Hematopoietic multipotent progenitor cell treated with erythropoietin and hydrocortisone succinate and interleukin-3 and kit ligand, for 4 days (in vitro differentiated cells): ENCODE measurements around the gene CCDC33.

Experiments
- DNase-seq: peaks from one replicate; pipeline ENCODE4 v3.0.0-alpha.2; 2015

CCDC33 gene

DNA sequence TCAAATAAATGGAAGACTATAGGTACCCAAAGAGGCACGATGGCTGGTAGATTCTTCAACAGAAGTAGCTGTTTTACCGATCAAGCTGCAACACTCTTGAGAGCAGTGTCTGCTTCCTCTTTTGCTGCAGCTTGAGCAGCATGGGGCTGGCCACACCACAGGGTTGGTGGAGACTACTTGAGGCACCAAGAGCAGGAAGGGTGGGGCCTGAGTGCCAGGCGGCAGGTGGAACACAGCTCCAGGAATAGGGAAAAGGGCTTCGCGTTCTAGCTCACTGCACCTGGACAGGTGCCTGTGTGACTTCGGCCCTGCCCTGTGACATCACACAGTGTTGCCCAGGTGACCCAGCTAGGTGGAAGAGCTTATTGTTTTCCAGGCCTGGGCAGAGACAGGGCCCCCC, at the start of gene CCDC33:
TSS of gene CCDC33 (plus strand) at position 365 of the 400 bp plus-strand sequence. CDS start 394 bp downstream, outside the sequence.
- DNase-seq, result peak; percentile 78

DNA sequence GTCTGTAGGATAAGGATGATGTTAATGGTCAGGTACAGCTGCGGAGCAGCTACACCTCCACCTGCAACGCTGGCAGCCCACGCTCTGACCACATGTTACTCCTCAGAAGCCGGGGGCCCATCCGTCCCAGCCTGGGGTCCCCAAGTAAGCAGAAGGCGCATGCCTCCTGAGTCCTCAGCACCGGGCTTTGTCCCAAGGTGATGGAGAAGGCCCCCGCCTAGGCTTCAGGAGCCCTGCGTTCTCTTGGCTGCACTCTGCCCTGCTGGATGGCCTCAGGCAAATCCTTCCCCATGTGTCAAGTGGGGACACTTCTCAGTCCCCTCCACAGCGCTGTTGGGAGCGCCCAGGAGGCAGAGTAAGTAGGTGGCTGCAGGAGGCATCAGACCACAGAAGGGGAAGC, 47.9 kb upstream of the CCDC33 start:
- no peak for DNase-seq

- no peak for DNase-seq
Measured at GRCh38 chr15:74191798-74192197, 44.3 kb upstream of the CCDC33 start.

DNA sequence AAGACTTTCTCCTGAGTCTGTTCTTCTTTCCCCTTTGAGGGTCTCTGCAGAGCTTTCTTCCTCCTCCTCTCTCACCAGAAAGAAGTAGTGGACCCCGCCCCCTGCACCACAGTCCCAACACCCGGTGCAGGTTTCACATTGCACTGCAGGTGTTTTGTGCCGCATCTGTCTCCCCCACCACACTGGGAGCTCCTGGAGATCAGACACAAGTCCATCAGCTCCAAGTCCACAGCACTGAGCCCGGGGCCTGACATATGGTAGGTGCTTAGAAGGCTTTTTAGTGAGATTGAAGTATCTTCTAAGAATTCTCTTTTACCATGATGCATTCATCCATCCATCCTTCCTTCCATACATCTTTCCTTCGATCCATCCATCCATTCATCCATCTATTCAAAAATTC, 43.4 kb upstream of the CCDC33 start:
- DNase-seq, result no peak

GRCh38 chr15:74193299-74193718, 42.8 kb upstream of the CCDC33 start:
- no peak for DNase-seq

DNA sequence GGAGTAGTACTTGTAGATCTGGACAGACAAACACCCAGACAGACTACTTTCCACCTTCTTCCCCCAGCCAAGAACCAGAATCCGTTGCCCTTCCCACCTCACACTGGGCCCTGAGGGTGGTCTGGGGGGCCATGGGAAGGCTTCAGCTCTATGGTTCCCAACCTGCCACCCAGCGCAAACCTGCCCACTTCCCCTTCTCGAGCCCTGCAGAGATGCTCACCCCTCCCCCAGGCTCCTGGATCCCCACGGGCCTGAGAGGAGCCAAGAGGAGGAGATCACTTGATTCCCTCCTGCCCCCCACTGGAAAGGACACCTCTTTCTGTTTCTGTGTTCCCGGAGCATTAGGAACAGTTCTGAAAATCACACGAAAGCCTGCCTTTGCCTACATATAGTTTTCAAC, 42.2 kb upstream of the CCDC33 start:
- DNase-seq, result no peak

DNA sequence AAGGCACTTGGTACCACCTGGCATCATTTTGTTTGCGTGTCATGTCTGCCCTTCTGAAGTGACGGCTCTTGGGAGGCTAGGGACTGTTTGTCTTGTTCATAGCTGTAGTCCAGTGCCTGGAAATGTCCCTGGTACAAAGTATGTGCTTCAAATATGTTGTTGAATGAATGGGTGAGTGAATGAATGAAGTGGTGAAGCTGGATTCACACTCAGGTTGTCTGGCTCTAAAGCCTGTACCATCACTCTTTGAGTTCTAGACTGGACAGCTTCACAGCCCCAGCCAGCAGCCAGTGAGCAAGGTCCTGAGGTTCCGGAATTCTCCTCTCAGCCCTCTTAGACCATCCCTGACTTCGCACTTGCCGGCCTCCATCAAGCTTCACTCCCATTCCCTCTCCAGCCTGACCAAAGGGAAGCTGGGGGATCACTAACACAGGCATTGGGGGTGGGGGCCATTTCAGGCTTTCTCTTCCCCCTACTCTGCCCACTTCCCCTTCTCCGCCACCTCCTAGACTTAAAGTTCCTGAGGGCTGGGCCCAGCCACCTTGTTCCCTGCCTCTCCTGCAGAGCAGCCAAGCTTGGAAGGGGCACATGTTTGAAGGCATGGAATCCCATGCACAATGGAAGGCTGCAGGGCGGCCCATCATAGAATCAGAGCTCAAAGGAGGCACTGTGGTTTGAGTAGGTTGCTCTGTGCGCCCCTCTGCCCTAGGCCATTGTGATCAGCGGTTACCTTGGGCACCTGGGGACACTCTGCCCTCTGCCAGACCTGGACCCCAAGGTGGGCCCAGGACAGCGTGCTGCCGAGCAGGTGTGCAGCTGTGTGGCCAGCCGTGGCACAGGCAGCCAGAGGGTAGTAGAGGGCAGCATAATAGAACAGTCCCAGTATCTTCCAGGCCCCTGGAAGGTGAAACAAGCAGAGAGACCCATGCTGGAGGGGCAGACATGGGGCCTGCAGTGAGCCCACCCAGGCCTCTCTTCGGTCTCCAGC, 41.3 kb upstream of the CCDC33 start:
- DNase-seq, result no peak

DNA sequence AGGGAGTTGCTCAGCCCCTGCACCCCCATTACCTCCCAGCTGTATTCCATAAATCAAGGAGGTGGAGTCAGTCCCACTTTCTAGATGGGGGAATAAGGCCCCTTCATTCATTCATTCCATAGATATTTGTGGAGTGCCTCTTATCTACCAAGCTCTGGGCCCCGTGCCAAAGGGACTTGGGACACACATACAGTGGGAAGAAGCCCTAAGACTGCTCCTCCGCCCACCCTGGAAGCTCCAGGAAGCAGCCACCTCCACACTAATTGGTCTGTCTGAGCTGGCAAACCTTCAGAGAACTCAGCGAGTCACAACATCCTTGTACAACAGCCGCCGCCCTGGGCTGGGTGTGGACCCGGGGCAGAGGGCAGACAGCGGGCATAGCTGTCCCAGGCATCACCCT, 40.0 kb upstream of the CCDC33 start:
- no peak for DNase-seq

DNA sequence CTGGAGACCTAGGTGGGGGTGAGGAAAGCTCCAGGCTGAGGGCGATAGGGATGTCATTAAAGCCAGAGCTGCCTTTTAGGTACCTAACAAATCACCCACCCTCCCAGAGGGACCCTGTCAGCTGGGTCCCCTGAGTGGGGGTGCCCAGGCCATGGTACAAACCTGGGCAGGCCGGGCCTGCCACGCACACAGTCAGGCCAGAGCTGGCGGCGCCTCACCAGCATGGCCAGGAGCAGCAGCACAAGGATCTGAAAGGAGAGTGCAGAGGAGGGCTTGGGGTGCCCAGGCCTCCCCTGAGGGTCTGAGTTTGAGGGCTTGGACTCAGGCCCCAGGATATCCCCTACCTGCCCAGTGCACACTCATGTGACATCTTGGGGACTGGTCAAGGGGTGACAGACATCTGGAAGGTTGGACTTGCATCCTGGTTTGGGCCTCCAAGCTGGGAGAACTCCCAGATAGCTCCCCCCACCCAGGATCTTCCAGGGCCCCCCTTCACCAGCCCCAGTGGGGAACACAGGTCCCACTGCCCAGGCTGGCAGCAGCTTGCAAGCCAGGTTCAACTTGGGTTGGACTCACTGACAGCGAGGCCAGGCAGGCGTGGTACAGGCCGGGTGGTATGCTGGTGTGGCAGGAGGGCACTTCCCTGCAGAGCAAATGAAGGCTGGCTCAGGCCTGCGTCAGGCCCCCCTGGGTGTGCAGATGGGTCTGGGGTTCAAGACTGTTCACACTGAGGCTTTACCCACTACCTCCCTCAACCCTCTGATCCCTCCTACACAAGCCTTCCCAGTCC, 38.8 kb upstream of the CCDC33 start:
- DNase-seq, result no peak

- no peak for DNase-seq
Measured at GRCh38 chr15:74199297-74199652, 36.9 kb upstream of the CCDC33 start.

DNA sequence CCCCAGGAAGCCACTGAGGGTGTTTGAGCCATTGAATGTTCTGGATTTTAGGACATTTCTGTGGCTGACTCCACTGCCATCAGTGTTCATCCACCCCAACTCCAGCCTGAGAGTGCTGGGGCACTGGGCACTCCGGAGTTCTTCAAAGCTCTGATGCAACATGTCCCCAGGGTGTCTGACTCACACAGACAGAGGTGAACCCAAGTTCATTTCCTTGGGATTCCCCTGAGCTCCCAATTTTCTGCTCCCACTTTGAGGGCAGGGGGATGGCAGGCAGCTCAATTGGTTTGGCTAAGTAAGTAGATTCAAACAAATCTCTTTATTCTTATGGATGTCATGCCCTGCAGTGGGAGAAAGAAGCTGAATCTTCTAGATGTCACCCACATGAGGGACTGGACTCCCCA, 35.7 kb upstream of the CCDC33 start:
- DNase-seq, result no peak

- DNase-seq, result no peak
Measured at GRCh38 chr15:74200871-74201419, 35.2 kb upstream of the CCDC33 start.

- DNase-seq, result no peak
Measured at GRCh38 chr15:74201710-74202420, 34.3 kb upstream of the CCDC33 start.

DNA sequence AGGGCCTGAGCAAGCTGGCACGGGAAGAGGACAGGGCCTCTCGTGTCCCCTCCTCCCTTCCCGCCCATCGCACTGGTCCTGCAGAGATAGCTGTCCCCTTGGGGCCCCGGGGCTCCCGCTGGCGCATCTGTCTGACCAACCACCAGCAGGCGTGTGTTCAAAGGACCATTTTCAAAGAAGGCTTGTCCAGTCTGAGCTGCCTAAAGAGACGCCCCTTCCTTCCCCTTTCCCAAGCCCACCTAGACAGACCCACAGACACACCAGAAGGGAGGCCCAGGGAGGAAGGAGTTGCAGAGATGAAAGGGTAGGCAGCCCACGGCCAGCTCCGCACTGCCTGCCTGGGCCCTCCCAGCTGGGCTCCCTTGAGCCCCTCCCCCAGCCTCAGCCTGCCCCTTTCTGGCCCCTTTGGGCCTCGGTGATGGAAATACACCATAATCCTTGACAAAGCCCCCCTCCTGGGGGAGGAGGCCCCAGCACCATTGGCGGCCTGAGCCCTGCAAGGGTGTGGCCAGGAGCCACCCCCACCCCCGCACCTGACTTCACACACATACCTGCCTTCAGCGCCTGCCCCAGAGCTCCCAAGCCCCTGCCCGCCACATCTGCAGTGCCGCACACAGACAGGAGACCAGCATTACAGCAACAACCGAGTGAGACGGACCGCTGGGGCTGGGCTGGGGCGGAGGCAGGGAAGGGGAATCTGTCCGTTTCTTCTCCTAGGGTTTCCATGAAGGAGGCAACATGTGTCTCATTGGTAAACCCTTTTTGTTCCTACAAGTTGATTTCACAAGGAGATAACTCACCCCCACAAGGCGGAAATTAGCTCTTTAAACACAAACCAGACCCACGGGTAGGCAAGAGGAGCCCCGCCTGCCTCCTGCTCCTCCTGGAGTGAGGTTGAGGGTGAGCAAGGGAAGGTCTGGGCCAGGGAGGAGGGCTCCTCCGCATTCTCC, 33.4 kb upstream of the CCDC33 start, which contains the start of gene STRA6:
TSS of gene STRA6 (minus strand) at position 336 of the 950 bp plus-strand sequence. CDS start 520 bp downstream, outside the sequence.
- no peak for DNase-seq

DNA sequence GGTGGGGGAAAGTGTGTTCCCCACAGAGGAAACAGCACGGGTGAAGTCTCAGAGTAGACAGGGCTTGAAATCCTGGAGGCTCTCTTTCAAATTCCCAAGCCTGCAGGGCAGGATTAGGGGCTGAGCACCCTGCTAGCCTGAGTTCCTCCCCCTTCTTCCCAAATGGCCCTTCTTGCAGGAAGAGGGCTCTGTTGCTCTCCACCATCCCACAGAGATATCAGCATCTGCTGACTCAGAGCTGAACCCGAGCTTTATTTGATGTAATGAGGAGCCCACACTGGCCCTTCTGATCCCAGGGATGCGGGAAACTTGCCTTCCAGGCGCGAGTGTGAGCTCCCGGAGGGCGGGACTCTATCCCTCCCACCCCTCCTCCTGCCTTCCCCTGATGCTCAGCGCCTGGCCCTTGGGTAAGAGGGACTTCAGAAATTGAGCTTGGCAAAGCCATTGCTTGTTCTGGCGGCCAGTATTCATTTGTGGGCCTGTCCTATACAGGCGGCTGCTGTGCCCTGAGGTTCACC, 32.2 kb upstream of the CCDC33 start:
- DNase-seq, result no peak

- DNase-seq, result no peak
Measured at GRCh38 chr15:74205582-74205947, 30.6 kb upstream of the CCDC33 start.

DNA sequence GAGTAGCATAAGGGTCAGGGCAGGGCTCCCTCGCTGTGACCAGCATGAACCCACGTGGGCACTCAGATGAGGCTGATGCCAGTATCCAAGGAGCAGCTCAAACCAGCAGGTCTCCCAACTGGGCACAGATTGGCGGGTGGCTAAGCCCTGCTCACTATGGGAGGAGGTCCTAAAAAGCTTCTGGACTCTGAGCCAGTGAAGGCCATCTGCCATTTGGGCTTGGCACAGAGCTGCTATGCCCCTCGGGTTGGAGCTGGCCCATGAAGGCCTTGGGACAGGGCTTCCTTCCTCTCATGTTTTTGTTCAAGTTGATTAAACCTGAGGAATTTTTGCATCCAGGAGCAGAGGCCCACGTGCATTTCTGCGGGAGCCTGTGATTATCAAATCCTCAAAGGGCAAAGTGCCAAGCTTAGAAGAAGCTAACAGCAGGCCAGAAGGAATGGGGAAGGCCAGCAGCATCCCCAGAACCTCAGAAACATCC, 29.3 kb upstream of the CCDC33 start:
- DNase-seq, result no peak

- DNase-seq, result no peak
Measured at GRCh38 chr15:74207652-74208440, 28.3 kb upstream of the CCDC33 start.

GRCh38 chr15:74208496-74208895, 27.6 kb upstream of the CCDC33 start:
- no peak for DNase-seq

- no peak for DNase-seq
Measured at GRCh38 chr15:74208901-74209559, 27.1 kb upstream of the CCDC33 start.
